GM18867 (cell line): Measurements from ENCODE around the gene HNF1B.

ENCODE experiments used
- ATAC-seq: cut with Tn5 transposase; IDR thresholded peaks from one replicate; pipeline ENCODE4 v1.9.1; 2021; ENCODE audit warnings: mild to moderate bottlenecking, moderate library complexity; ENCODE audit not compliant: unreplicated experiment

Gene HNF1B

GRCh38 chr17:37674511-37674910 lies 70.3 kb downstream of the HNF1B start:
- no peak for ATAC-seq

- no peak for ATAC-seq
Observed at GRCh38 chr17:37673386-37673785, 71.5 kb downstream of the HNF1B start.

GRCh38 chr17:37672548-37673078 lies 72.2 kb downstream of the HNF1B start:
- no peak for ATAC-seq

- no peak for ATAC-seq
Observed at GRCh38 chr17:37671824-37672547, 72.9 kb downstream of the HNF1B start.

- no peak for ATAC-seq
Observed at GRCh38 chr17:37671028-37671823, 73.6 kb downstream of the HNF1B start.

GRCh38 chr17:37667039-37667438 lies 77.8 kb downstream of the HNF1B start:
- no peak for ATAC-seq

GRCh38 chr17:37664214-37664613 lies 80.6 kb downstream of the HNF1B start:
- no peak for ATAC-seq

GRCh38 chr17:37662353-37662752 lies 82.5 kb downstream of the HNF1B start:
- no peak for ATAC-seq

- no peak for ATAC-seq
Observed at GRCh38 chr17:37661400-37662014, 83.4 kb downstream of the HNF1B start.

GRCh38 chr17:37659925-37660324 lies 84.9 kb downstream of the HNF1B start:
- ATAC-seq = no peak

GRCh38 chr17:37657202-37657601 lies 87.7 kb downstream of the HNF1B start:
- ATAC-seq = no peak

GRCh38 chr17:37651849-37652248 lies 93.0 kb downstream of the HNF1B start:
- ATAC-seq = no peak

- no peak for ATAC-seq
Observed at GRCh38 chr17:37650419-37651003, 94.3 kb downstream of the HNF1B start.

GRCh38 chr17:37648555-37648954 lies 96.3 kb downstream of the HNF1B start:
- no peak for ATAC-seq

- ATAC-seq = no peak
Observed at GRCh38 chr17:37647856-37648255, 97.0 kb downstream of the HNF1B start.

GRCh38 chr17:37643869-37644268 lies 101.0 kb downstream of the HNF1B start:
- ATAC-seq = no peak

GRCh38 chr17:37643118-37643766 lies 101.6 kb downstream of the HNF1B start, which contains the start of gene DDX52:
Gene DDX52 (minus strand): TSS chr17:37643446. CDS start chr17:37643420, 26 bp downstream.
- ATAC-seq = peak; percentile 91

GRCh38 chr17:37642681-37643080 lies 102.2 kb downstream of the HNF1B start:
- ATAC-seq = no peak

- ATAC-seq = no peak
Observed at GRCh38 chr17:37640015-37640414, 104.8 kb downstream of the HNF1B start.

- no peak for ATAC-seq
Observed at GRCh38 chr17:37637956-37638355, 106.9 kb downstream of the HNF1B start.
